Anterior cingulate cortex (tissue), 58 donors: ENCODE data around the gene ZC3H7B.
A peak's percentile ranks its signal among the peaks of the same experiment; 100 is the strongest.
"Not testable (repeated sequence)": the region's sequence is repeated elsewhere in the genome, so short reads cannot be mapped to it uniquely, and the experiment has no call there.

Source experiments
- DNase-seq, 58 donors: peaks; one replicate each; lab custom pipeline; 2025; lab: John Stamatoyannopoulos, UW

ZC3H7B gene

DNA sequence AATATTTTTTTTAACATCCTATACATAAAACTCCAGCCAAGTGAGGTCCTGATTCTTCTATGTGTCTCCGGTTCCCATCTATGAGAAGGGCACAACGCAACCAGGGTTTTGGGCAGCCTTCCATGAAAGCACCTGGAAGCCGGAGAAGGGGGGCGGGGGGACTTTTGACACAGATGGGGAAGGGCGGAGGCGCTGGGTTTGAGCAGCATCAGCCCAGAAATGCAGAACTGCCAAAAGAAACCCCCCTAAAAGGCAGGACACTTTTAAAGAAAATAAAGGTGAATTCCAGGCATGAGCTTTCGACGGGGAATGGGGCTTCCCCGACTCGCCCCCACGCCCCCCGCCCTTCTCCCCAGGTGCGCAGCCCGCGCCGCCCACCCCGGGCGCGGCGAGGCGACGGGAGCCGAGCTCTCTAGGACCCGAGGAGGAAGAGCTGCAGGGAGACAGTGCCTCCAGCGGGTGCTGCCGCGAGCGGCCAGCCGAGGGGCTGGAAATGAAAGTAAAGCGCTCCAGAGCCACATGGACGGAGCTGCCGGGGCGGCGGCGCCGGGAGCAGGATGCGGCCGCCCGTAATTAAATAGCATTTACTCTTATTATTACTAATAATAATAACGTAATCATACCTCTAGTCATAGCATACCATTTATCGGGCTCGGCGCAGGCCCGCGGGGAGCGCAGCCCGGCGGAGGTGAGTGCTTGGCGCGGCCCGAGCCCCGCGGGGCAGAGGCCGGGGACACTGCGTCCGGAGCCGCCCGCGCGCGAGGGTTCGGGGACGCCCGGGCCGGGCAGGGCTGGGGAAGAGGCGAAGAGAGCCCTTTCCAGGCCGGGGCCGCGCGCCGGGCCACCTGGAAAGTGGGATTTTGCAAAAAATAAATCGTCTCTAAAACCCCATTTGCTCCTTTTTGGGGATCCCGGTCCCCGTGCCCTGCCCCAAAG lies at the start of gene ZC3H7B:
TSS of gene ZC3H7B (plus strand) at position 441 of the 936 bp plus-strand sequence. CDS start 19,136 bp downstream, outside the sequence.
- peak in 55 of 58 donors; percentile 13 to 84 (median 64) for DNase-seq

DNA sequence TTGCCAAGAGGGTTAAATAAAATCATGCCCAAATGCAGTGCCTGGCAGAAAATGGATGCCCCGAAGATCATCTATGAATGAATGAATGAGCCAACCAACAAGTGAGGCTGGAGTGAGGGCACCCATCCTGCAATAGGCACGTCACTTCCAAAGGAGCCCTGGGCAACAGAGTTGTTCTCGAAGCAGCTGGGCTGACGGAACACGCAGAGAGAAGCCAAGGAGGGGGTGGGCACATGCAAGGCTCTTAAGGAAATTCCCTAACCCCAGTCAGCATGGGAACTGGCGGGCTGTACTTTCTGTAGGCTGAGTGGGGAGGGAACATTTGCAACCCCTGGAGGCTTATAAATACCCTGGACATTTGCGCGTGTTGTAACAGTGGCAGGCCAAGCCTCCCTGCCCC lies 49.0 kb upstream of the ZC3H7B start:
- DNase-seq, result peak in 7 of 58 donors; percentile 13 to 46 (median 34)

DNA sequence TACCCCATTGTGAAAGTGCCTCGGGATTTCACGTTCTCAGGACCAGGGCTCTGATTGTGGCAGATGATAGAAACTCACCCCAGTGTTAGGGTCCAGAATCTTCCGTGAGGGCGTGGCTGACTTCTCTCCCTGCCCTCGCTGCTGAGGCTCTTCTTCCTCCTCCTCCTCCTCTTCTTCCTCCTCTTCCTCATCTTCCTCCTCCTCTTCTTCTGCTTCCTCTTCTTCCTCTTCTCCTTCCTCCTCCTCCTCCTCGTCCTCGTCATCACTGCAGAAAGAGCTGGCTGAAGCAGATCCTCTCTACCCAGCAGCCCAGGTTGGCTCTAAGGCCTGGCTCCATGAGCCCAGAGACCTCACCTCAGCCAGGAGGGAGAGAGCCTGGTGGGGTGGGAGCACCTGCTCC lies 47.1 kb upstream of the ZC3H7B start:
- DNase-seq, result no peak

DNA sequence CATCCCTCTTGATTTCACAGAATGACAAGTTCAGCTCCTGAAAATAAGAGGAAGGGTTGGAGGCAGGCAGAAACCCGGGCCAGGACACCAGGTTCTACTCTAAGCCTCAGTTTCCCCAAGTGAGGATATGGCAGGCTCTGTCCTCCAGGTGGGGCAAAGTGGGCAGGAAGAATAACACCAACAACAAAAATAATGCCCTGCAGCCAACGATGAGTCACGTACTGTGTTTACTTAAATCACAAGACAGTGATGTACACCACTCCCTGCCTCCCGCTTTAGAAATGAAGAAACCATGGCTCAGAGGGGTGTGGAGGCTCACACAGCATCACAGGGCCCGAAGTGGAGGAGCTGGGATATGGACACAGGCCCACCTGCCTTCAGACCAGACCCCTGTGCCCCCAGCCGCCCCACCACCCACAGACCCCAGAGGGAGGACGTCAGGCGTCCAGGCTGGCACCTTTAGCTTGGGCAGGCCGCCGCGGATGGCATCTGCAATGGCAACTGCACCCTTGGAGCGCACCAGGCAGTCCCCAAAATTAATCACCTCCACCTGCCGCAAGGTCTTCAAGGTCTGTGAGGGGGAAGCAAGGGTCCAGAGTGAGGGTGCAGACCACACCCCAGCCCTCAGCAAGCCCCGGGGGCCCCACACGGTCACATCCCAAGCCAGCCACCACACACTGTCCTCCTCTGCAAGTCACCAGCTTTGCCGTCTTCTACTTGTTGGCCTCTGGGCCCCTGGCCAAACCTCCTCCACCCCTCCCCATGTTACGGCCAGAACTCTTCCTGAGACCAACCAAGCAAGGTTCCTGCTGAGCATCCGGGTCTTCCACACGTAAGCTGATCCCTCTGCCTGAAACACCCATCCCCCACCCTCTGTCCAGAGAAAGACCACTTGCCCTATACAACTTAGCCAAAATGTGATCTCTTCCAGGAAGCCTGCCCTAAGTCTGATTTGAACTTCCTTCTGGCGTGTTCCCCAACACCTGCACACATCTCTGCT lies 44.8 kb upstream of the ZC3H7B start:
- no peak for DNase-seq

DNA sequence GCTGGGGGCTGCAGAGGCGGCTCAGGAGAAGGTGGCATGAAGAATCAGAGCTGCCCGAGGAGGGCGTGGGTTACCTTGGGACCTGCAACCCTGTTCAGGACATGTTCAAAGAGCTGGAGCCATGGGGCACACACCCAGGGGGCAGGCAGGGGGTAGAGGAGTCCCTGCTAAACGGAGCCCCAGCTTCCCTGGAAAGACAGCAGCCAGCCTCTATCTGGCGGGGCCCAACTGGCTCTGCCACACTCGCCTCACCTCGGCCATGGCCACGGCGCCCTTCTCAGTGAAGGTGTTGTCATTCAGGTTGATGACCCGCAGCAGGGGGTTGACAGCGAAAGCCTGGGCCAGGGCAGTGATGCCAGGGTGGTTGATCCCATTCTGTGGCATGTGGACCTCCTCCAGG lies 43.6 kb upstream of the ZC3H7B start:
- DNase-seq, result no peak

DNA sequence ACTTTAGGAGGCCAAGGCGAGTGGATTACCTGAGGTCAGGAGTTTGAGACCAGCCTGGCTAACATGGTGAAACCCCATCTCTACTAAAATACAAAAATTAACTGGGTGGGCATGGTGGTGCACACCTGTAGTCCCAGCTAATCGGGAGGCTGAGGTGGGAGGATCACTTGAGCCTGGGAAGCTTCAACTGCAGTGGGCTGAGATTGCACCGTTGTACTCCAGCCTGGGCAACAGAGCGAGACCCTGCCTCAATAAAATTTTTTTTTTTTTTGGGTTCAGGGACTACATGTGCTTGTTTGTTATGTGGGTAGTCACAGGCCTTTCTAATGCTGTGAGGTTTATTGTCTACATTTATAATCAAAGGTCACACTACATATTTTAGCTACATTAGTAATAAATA lies 41.6 kb upstream of the ZC3H7B start:
- DNase-seq, result not testable (repeated sequence)

DNA sequence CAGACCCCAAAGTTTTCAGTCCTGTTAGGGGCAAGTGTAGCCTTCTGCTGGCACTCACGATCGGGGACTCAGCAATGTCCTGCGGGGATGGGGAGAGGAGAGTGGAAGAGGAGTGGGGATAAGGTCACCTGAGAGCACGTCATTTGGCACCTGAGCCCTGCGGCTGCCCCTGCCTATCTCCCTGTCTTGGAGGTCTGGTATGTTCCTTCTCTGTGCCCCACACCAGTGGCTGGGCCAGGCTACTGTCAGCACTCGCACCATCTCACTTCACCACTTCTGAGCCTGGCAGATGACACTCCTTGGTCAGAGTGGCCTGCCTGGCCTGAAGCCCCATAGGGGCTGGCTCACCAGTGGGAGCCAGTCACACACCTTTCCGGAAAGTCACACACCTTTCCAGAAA lies 40.5 kb upstream of the ZC3H7B start:
- DNase-seq, result no peak

DNA sequence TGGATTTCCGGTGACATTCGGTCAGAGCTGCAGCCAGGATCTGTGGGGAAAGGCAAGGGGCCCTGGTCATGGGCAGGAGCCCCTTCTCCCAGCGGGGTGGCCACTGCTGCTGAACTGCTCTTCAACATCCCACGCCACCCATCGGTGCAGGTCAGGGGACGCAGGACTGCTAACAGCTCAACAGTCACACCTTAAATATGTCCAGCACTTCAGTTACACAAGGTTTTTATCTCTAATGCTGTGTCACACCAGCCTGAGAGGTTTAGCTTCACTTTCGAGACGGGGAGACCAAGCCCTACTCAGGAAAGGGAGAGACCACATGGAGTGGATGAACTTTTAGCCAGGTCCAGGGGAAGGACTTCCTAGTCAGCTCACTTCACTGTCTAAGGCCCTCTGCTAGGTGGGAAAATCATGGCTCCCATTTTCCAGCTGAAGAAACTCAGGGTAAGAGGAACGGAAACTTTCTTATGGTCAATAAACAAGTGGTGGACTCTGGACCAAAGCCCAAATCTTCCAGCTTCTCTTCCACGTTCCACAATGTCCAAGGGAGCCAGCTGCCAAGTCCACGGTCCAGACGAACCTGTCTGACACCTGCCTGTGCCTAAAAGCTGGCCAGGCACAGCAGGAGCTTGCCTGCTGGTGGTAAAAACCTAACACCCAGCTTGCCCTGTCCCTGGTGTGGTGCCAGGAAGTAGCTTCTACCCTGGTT lies 39.6 kb upstream of the ZC3H7B start:
- DNase-seq, result no peak

GRCh38 chr22:41262250-41262765 lies 39.0 kb upstream of the ZC3H7B start:
- DNase-seq, result no peak

DNA sequence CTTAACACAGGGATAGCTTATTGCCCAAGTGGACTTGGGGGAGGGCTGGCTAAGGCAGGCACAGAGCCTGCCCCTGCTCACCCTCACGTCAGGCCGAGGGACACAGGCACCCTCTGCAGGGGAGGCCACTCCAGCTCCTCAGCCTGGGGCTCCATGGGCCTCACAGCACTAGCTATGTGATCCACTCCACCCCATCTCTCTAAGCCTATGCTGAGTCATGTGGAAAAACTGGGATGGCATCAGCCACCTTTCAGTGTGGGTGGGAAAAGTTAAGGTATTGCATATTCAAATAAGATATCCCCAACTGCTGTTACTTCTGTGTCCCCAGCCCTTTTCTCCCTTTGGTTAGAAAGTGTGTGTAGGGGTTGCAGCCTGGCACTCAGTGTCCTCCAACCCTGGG lies 37.6 kb upstream of the ZC3H7B start:
- peak in 1 of 58 donors; percentile 17 for DNase-seq

- peak in 53 of 58 donors; percentile 16 to 94 (median 77) for DNase-seq
Measured at GRCh38 chr22:41264408-41264941, 36.9 kb upstream of the ZC3H7B start.

DNA sequence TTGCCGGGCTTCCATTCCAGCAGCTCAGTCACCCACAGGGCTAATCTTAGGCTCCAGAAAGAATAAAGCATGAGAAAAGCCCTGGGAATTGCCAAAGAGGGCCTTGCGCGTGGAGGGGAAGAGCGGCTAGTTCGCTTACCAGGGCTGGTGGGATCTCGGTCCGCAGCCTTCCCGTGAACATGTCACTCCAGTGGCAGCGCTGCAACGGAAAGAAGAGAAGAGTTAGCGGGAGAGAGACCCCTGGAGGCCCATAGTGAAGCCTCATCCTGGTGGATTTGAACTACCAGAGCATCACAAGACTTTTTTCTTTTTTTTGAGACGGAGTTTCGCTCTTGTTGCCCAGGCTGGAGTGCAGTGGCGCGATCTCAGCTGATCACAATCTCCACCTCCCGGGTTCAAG lies 33.4 kb upstream of the ZC3H7B start:
- no peak for DNase-seq

DNA sequence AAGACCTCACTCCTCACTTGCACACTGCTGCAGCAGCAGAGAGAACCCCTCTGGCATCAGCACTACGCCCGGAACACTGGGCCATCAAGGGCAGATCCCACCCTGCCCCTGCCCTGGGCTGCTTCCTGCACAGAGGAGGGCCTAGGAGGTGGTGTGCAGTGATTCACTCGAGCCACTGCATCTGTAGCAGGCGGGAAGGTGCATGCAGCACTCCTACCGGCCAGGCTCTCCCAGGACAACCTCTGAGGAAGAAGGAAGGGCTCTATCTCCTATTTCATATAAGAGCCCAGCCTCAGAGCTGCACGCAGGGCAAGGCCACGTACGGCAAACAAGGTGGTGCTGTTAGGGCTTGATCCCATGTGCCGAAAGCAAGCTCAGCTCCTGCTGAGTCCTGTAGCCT lies 29.5 kb upstream of the ZC3H7B start:
- no peak for DNase-seq

DNA sequence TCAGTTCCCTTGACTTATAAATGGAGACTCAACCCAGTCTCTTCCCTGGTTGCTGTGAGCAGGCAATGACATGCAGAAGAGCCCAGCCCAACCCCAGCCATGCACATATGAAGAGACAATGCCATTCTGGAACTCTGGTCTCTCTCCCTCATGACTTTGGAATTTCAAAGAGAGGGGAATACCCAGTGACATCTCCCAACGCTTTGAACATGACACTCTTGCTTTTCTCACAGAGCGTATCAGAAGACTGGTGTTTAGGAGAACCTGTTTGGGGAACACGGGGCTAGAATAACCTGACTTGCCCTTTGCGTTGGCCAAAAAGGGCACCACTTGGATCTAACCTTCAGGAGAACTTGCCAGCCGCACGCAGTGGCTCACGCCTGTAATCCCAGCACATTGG lies 28.2 kb upstream of the ZC3H7B start:
- no peak for DNase-seq

DNA sequence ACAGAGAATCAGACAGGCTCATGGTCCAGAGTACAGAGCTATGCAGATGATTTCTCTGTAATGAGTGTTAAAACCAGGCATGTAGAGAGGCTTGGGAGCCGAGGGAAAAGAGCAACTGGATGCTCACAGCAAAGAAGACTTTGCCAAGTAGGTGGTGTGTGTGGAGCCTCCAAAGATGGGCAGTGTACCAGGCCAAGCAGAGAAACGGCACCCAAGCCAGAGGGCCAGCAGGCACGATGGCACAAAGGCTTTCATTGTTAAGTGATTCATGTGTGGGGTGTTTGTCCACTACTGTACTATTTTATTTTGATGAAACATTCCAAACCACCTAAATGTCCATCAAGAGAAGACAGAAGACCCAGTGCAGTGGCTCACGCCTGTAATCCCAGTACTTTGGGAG lies 26.5 kb upstream of the ZC3H7B start:
- peak in 42 of 58 donors; percentile 4 to 83 (median 45) for DNase-seq

- no peak for DNase-seq
Measured at GRCh38 chr22:41280065-41280464, 21.3 kb upstream of the ZC3H7B start.

GRCh38 chr22:41280854-41281253 lies 20.5 kb upstream of the ZC3H7B start:
- DNase-seq, result no peak

GRCh38 chr22:41284465-41284864 lies 16.9 kb upstream of the ZC3H7B start:
- peak in 6 of 58 donors; percentile 5 to 24 (median 12) for DNase-seq

- DNase-seq, result peak in 50 of 58 donors; percentile 25 to 87 (median 50)
Measured at GRCh38 chr22:41285441-41285819, 15.9 kb upstream of the ZC3H7B start.
